ENCODE data around the gene PGLYRP4.

DNA sequence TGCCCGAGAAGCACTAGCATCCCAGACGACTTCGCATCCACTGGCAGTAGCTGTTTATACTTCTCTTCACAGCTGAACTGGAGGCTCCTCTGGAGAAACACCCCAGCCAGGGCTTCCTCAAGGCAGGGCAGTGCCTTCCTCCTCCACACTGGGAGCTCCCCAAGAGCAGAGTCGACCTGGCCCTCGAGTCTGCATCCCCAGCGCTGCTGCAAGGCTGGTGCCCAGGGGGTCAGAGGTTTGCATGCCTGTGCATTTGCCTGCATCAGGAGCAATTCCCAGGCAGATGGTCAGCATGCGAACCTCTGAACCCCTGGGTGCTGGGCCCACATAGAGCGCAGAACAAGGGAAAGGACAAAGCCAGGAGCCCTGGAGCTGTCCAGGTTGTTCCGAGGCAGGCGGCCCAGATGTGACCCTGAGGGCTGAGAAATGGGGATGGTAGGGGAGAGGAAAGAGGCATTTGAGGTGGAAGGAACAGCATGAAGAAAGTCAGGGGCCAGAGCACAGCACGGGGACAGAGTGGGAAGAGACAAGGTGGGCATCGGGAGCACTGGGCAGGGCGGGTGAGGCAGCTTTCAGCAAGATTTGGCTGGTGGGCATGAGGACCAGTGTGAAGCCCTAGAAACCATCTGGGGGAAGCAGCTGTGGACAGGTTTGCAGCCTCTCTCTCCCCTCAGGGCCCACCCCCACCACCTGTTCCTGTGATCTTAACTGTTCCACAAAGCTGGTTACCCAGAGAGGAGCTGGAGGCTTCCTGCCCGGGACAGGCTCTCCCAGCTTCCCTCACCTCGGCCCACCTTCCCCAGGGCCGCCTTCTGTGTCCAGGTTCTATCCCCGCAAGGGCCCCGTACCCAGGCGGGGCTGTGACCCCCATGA is 48.6 kb upstream of the PGLYRP4 start:
- TF ChIP-seq, protein P1, sequence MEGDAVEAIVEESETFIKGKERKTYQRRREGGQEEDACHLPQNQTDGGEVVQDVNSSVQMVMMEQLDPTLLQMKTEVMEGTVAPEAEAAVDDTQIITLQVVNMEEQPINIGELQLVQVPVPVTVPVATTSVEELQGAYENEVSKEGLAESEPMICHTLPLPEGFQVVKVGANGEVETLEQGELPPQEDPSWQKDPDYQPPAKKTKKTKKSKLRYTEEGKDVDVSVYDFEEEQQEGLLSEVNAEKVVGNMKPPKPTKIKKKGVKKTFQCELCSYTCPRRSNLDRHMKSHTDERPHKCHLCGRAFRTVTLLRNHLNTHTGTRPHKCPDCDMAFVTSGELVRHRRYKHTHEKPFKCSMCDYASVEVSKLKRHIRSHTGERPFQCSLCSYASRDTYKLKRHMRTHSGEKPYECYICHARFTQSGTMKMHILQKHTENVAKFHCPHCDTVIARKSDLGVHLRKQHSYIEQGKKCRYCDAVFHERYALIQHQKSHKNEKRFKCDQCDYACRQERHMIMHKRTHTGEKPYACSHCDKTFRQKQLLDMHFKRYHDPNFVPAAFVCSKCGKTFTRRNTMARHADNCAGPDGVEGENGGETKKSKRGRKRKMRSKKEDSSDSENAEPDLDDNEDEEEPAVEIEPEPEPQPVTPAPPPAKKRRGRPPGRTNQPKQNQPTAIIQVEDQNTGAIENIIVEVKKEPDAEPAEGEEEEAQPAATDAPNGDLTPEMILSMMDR (IDR thresholded peaks at IDR 0.05; ENCODE audit: low read length): no peak
- TF ChIP-seq EZH2 (IDR thresholded peaks at IDR 0.05; ENCODE audit: borderline replicate concordance, low read length): no peak

Data from OCI-LY1 (cell line).